NT2/D1 (cell line): ENCODE data around the gene KAZN.
A peak's percentile ranks its signal among the peaks of the same experiment; 100 is the strongest.

Source experiments
- DNase-seq: peaks from one replicate; pipeline ENCODE4 v3.0.0-alpha.2; 2011; ENCODE audit warnings: low read depth, low spot score
- H3K27me3 ChIP-seq: 2 replicates; pipeline ENCODE4 v1.6.0; 2011; ENCODE audit warnings: mild to moderate bottlenecking; ENCODE audit not compliant: insufficient read length, insufficient read depth
- H3K36me3 ChIP-seq: 2 replicates; pipeline ENCODE4 v1.6.1; 2011; ENCODE audit warnings: mild to moderate bottlenecking, low read length, mixed read lengths; ENCODE audit not compliant: insufficient read depth, insufficient read length
- H3K4me1 ChIP-seq: 2 replicates; pipeline ENCODE4 v1.5.1; 2011; ENCODE audit not compliant: insufficient read depth, insufficient read length
- H3K4me3 ChIP-seq: 2 replicates; pipeline ENCODE4 v1.5.1; 2011; ENCODE audit warnings: low read depth; ENCODE audit not compliant: insufficient read length
- H3K9ac ChIP-seq: 2 replicates; pipeline ENCODE4 v1.6.0; 2011; ENCODE audit warnings: low read depth; ENCODE audit not compliant: insufficient read length
- H3K9me3 ChIP-seq: 2 replicates; pipeline ENCODE4 v1.5.1; 2011; ENCODE audit warnings: mild to moderate bottlenecking, low read length; ENCODE audit not compliant: insufficient read depth
- SUZ12 ChIP-seq: IDR thresholded peaks from 2 replicates; pipeline ENCODE4 v1.6.1; 2011; ENCODE audit not compliant: insufficient read length, insufficient read depth; ENCODE audit errors: extremely low read depth
- YY1 ChIP-seq: IDR thresholded peaks from 2 replicates; pipeline ENCODE4 v1.6.1; 2011; ENCODE audit not compliant: insufficient read length, insufficient read depth
- ZNF274 ChIP-seq: IDR thresholded peaks from 2 replicates; pipeline ENCODE4 v1.6.1; 2011; ENCODE audit warnings: mild to moderate bottlenecking, low read depth, low read length

Gene KAZN

GRCh38 chr1:15053153-15053552, 454.7 kb downstream of the KAZN start:
- peak; percentile 36 for DNase-seq
- no peak overlapping the region for H3K9ac ChIP-seq
- TF ChIP-seq ZNF274 (no peak), YY1 (no peak), SUZ12 (no peak)

GRCh38 chr1:15055736-15056415, 457.4 kb downstream of the KAZN start:
- Histone ChIP-seq H3K36me3 (peaks cover 34% of the 10 kb centered on the region), H3K27me3 (no peaks in the 10 kb centered on the region)
- no peak for TF ChIP-seq SUZ12
- no peak for TF ChIP-seq ZNF274
- no peak for TF ChIP-seq YY1

More at GRCh38 chr1:15053153-15053552, 454.7 kb downstream of the KAZN start:
- Histone ChIP-seq H3K9me3 (no peaks in the 10 kb centered on the region), H3K27me3 (no peaks in the 10 kb centered on the region), H3K4me3 (no peak overlapping the region), H3K36me3 (peaks cover 19% of the 10 kb centered on the region), H3K4me1 (peaks cover 2% of the 10 kb centered on the region)

DNA sequence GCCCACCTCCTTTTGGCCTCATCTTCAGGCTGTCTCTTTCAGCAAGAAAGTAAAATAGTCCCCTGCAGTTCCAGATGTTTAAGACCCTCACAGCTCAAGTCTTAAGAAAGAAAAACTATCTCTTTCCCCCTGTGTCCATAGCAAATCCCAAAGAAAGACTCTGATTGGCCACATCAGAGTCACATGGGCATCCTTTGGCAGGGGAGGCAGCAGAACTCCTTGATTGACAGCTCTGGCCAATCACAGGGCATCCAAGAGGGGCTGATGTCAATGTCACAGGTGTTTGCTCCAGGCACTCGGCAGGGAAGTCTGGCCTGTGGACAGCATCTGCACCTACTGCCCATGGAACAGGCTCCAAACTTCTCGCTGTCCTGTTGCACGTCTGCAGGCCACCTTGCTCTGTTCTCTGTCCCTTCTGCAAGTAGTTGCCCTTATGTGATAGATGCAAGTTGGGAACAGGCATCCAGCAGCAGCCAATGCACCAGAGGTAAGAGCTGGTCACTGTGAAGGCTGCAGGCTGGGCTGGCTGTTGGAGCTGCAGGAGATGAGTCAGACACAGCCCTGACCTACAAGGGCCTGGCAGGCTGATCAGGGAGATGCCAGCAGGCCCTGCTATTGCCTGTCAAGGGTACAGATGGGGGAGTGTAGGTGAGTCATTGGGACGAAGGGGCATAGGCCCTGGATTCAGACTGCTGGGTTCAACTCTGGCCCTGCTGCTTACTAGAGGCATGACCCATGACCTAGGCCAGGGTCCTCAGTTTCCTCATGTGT, 458.2 kb downstream of the KAZN start:
- Histone ChIP-seq H3K4me3 (no peak overlapping the region), H3K27me3 (no peaks in the 10 kb centered on the region), H3K36me3 (peaks cover 32% of the 10 kb centered on the region), H3K9ac (no peak overlapping the region), H3K4me1 (peaks cover 2% of the 10 kb centered on the region), H3K9me3 (peaks cover 2% of the 10 kb centered on the region)
- no peak for DNase-seq
- TF ChIP-seq SUZ12 (no peak), ZNF274 (no peak), YY1 (no peak)

More at GRCh38 chr1:15055736-15056415, 457.4 kb downstream of the KAZN start:
- Histone ChIP-seq H3K9ac (no peak overlapping the region), H3K9me3 (no peaks in the 10 kb centered on the region), H3K4me1 (peaks cover 2% of the 10 kb centered on the region), H3K4me3 (no peak overlapping the region)
- DNase-seq, result no peak

- TF ChIP-seq SUZ12 (no peak), YY1 (no peak), ZNF274 (no peak)
- H3K4me3 ChIP-seq, result no peak overlapping the region
- no peak for DNase-seq
- H3K9ac ChIP-seq, result no peak overlapping the region
- H3K27me3 ChIP-seq, result no peaks in the 10 kb centered on the region
- H3K9me3 ChIP-seq, result peaks cover 12% of the 10 kb centered on the region
- H3K36me3 ChIP-seq, result peaks cover 42% of the 10 kb centered on the region
- H3K4me1 ChIP-seq, result peaks cover 2% of the 10 kb centered on the region
Measured at GRCh38 chr1:15057834-15058233, 459.3 kb downstream of the KAZN start.

GRCh38 chr1:15058261-15058660, 459.8 kb downstream of the KAZN start:
- TF ChIP-seq ZNF274 (no peak), SUZ12 (no peak), YY1 (no peak)
- Histone ChIP-seq H3K4me1 (no peaks in the 10 kb centered on the region), H3K9me3 (peaks cover 12% of the 10 kb centered on the region), H3K4me3 (no peak overlapping the region), H3K9ac (no peak overlapping the region), H3K27me3 (no peaks in the 10 kb centered on the region), H3K36me3 (peaks cover 43% of the 10 kb centered on the region)
- no peak for DNase-seq

- no peak for DNase-seq
- no peak overlapping the region for H3K9ac ChIP-seq
- H3K27me3 ChIP-seq, result no peaks in the 10 kb centered on the region
- peaks cover 58% of the 10 kb centered on the region for H3K36me3 ChIP-seq
- H3K9me3 ChIP-seq, result peaks cover 12% of the 10 kb centered on the region
- TF ChIP-seq YY1, result no peak
- no peak for TF ChIP-seq SUZ12
- TF ChIP-seq ZNF274, result no peak
- H3K4me1 ChIP-seq, result no peaks in the 10 kb centered on the region
- no peak overlapping the region for H3K4me3 ChIP-seq
Measured at GRCh38 chr1:15060104-15060503, 461.6 kb downstream of the KAZN start.

- H3K4me1 ChIP-seq, result no peaks in the 10 kb centered on the region
- peaks cover 12% of the 10 kb centered on the region for H3K9me3 ChIP-seq
- H3K27me3 ChIP-seq, result no peaks in the 10 kb centered on the region
- TF ChIP-seq YY1 (no peak), ZNF274 (no peak), SUZ12 (no peak)
- peaks cover 59% of the 10 kb centered on the region for H3K36me3 ChIP-seq
- no peak for DNase-seq
- H3K9ac ChIP-seq, result no peak overlapping the region
- no peak overlapping the region for H3K4me3 ChIP-seq
Measured at GRCh38 chr1:15062479-15063099, 464.1 kb downstream of the KAZN start.
